ENCODE measurements around the gene ZNF276.
"Not testable (repeated sequence)": the region's sequence is repeated elsewhere in the genome, so short reads cannot be mapped to it uniquely, and the experiment has no call there.

ZNF276 gene

DNA sequence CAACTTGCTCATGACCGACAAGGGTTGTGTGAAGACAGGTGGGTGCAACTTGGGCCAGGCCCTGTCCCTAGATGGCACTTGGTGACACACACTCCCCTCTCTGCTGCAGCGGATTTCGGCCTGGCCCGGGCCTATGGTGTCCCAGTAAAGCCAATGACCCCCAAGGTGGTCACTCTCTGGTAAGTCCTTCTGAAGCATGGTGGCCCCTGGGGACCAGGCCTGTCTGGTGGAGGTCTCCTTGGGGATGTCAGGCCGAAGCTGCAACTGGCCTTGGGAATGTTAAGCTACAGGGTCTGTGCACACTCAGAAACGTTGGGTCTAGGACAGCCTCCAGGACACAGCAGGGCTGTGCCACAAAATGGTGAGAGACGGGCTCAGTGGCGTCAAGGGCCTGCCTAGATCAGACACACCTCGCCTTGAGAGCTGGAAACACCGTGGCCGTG is 28.0 kb upstream of the ZNF276 start:
- TF ChIP-seq, protein P1, sequence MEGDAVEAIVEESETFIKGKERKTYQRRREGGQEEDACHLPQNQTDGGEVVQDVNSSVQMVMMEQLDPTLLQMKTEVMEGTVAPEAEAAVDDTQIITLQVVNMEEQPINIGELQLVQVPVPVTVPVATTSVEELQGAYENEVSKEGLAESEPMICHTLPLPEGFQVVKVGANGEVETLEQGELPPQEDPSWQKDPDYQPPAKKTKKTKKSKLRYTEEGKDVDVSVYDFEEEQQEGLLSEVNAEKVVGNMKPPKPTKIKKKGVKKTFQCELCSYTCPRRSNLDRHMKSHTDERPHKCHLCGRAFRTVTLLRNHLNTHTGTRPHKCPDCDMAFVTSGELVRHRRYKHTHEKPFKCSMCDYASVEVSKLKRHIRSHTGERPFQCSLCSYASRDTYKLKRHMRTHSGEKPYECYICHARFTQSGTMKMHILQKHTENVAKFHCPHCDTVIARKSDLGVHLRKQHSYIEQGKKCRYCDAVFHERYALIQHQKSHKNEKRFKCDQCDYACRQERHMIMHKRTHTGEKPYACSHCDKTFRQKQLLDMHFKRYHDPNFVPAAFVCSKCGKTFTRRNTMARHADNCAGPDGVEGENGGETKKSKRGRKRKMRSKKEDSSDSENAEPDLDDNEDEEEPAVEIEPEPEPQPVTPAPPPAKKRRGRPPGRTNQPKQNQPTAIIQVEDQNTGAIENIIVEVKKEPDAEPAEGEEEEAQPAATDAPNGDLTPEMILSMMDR (conservative IDR thresholded peaks at IDR 0.05; ENCODE audit: low read depth, low read length): no peak
- no peak for DNase-seq (ENCODE audit: low read depth)
- no peak overlapping the region for H3K4me3 ChIP-seq (ENCODE audit: low read length)

DNA sequence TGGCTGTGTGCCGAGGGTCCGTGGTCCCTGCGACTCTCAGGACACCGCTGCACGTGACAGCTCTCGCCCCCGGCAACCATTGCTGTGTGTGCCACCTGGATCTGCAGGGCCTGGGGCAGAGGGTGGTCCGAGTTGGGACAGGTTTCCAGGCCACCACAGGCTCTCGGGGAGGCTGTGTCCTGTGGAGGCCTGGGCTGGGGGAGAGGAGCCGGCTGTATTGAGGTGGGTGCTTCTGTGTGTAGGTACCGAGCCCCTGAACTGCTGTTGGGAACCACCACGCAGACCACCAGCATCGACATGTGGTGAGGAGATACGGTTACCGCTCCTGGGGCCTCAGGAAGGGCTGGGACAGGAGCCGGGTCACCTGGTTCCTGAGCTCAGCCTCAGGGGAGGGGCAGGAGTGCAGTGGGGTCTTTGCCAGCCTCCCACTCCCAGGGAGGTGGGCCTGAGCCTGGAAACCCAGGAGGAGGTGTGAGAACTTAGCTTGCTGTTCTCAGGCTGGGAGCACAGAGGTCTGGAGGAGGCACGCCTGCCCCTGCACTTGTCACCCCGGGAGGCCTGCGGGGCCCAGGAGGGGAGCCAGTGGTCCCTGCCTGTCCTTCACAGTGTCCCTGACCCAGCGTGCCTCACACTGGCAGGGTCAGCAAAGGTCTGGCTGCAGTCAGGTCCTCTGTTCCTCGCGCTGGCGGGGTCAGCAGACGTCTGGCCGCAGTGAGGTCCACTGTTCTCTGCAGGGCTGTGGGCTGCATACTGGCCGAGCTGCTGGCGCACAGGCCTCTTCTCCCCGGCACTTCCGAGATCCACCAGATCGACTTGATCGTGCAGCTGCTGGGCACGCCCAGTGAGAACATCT is 27.2 kb upstream of the ZNF276 start:
- TF ChIP-seq, protein P1 (conservative IDR thresholded peaks at IDR 0.05; ENCODE audit: low read depth, low read length): no peak
- H3K4me3 ChIP-seq (ENCODE audit: low read length): no peak overlapping the region
- no peak for DNase-seq (ENCODE audit: low read depth)

DNA sequence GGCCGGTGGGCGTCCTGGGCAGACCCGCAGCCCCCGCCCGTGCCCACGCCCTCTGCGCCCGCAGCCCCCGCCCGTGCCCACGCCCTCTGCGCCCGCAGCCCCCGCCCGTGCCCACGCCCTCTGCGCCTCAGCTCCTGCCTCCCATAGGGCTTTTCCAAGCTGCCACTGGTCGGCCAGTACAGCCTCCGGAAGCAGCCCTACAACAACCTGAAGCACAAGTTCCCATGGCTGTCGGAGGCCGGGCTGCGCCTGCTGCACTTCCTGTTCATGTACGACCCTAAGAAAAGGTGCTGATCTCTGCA is 26.6 kb upstream of the ZNF276 start:
- not testable (repeated sequence) for DNase-seq (ENCODE audit: low read depth); H3K4me3 ChIP-seq (ENCODE audit: low read length)

DNA sequence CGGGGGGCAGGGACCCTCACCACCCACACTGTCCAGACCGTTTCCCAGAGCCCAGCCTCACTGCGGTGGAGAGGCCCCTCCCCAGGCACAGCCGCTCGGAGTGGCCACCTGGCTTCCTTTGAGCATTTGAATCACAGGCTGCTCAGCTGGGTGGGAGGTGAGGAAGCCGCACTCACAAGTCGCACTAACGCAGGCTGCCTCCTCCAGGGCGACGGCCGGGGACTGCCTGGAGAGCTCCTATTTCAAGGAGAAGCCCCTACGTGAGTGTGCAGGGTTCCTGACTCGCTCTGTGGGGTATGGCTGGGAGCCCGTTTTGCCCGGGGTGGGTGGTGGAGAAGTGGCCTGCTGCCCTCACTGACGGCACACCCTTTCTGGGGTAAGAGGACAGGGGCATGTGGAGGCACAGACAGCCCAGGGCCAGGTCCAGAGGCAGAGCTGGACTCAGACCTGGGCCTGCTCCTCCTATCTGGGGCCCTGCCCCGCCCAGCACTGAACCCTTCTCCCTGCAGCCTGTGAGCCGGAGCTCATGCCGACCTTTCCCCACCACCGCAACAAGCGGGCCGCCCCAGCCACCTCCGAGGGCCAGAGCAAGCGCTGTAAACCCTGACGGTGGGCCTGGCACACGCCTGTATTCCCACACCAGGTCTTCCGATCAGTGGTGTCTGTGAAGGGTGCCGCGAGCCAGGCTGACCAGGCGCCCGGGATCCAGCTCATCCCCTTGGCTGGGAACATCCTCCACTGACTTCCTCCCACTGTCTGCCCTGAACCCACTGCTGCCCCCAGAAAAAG is 26.1 kb upstream of the ZNF276 start:
- TF ChIP-seq, protein P1 (conservative IDR thresholded peaks at IDR 0.05; ENCODE audit: low read depth, low read length): no peak
- no peak overlapping the region for H3K4me3 ChIP-seq (ENCODE audit: low read length)
- no peak for DNase-seq (ENCODE audit: low read depth)

DNA sequence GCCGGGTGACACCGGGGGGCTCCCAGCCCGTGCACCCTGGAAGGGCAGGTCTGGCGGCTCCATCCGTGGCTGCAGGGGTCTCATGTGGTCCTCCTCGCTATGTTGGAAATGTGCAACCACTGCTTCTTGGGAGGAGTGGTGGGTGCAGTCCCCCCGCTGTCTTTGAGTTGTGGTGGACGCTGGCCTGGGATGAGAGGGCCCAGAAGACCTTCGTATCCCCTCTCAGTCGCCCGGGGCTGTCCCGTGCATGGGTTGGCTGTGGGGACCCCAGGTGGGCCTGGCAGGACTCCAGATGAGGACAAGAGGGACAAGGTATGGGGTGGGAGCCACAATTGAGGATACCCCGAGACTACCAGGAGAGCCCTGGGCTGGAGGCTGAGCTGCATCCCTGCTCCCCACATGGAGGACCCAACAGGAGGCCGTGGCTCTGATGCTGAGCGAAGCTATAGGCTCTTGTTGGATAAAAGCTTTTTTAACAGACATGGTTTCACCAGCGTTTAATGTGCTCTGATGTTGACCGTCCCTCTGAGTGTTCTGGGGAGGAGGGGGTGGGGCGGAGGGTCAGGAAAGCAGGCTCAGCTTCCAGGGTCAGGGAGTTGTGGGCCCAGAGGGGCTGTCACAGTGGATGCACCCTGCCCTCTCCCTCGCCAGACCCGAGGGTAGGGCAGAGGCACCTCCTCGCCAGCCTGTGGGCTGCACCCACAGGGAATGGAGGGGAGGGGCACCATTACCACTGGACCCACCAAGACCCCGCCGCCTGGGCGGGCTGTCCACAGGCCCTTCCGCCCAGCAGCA is 25.3 kb upstream of the ZNF276 start:
- TF ChIP-seq, protein P1 (conservative IDR thresholded peaks at IDR 0.05; ENCODE audit: low read depth, low read length): no peak
- DNase-seq (ENCODE audit: low read depth): no peak
- no peak overlapping the region for H3K4me3 ChIP-seq (ENCODE audit: low read length)

DNA sequence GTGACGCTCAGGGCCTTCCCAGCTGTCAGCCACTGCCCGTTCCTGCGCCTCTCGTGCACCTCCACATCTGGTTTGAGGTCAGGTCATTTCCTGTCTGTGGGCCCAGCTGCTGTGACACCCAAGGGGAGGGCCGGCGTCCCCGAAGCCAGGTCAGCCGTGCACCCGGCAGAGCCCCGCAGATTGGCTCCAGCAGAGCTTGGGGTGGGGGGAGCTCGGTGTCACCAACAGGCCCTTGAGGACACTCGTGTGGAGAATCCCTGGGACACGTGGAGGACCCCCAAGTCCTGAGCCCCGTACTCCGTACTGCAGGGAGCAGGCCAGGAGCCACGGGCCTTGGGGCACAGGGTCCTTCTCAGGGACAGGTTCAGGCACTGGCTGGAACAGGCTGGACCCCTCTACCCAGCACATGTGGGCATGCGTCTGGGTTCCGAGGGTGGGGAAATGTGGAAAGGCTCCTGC is 24.6 kb upstream of the ZNF276 start:
- TF ChIP-seq, protein P1 (conservative IDR thresholded peaks at IDR 0.05; ENCODE audit: low read depth, low read length): no peak
- DNase-seq (ENCODE audit: low read depth): no peak
- H3K4me3 ChIP-seq (ENCODE audit: low read length): no peak overlapping the region

DNA sequence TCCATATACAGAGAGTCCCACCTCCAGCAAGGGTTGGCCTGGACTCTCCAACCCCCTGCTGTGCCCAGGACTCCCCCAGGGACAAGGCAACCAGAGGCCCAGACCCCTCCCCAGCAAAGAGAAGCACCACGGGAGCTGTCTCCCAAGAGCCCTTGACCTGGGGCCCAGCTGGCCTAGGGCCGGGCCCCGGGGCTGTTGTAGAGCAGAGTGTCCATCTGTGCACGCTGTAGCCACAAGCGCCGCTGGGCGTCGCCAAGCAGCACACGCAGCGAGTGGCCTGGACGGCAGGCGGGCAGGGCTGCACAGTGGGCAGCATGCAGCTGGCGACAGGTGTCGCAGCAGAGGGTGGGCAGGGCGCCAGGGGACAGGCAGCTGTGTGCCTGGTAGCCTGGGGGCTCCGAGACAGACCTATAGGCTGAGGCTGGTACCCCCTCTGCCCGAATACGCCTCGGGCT is 24.1 kb upstream of the ZNF276 start:
- DNase-seq (ENCODE audit: low read depth): no peak
- no peak overlapping the region for H3K4me3 ChIP-seq (ENCODE audit: low read length)
- TF ChIP-seq, protein P1 (conservative IDR thresholded peaks at IDR 0.05; ENCODE audit: low read depth, low read length): no peak
